Activated CD8-positive, alpha-beta memory T cell treated with anti-CD3 and anti-CD28 coated beads for 1 hour (primary cell): ENCODE results near the gene CYP11A1.

Experiments used
- DNase-seq, 2 donors: peaks; one replicate each; pipeline ENCODE4 v3.0.0-alpha.2; 2020; ENCODE audit warnings: low read depth in 1 of 2; ENCODE audit errors: extremely low read depth in 1 of 2

The CYP11A1 gene

GRCh38 chr15:74306781-74307217 is 60.6 kb downstream of the CYP11A1 start:
- no peak for DNase-seq

DNA sequence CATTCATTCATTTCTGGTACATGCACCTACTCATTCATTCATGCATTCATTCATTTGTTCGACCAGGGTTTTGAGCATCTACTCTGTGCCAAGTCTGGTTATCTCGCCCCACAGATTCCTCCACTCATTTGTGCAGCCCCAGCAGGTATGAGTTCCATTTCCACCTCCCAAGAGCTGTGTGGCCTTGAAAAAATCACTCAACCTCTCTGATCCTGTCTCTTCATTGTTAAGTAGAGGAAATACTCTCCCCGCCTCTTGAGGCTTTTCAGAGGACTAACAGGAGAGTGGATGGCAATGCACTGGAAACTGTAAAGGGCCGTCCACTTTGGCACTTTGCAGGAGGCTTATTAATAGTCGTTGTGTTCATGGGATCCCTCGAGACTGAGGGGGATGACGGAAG is 61.8 kb downstream of the CYP11A1 start:
- DNase-seq = no peak

- DNase-seq = no peak
Observed at GRCh38 chr15:74304431-74304830, 63.0 kb downstream of the CYP11A1 start.

- DNase-seq = no peak
Observed at GRCh38 chr15:74303741-74304309, 63.6 kb downstream of the CYP11A1 start.

- DNase-seq = peak in 1 of 2 donors; percentile 14
Observed at GRCh38 chr15:74302821-74303359, 64.6 kb downstream of the CYP11A1 start.

DNA sequence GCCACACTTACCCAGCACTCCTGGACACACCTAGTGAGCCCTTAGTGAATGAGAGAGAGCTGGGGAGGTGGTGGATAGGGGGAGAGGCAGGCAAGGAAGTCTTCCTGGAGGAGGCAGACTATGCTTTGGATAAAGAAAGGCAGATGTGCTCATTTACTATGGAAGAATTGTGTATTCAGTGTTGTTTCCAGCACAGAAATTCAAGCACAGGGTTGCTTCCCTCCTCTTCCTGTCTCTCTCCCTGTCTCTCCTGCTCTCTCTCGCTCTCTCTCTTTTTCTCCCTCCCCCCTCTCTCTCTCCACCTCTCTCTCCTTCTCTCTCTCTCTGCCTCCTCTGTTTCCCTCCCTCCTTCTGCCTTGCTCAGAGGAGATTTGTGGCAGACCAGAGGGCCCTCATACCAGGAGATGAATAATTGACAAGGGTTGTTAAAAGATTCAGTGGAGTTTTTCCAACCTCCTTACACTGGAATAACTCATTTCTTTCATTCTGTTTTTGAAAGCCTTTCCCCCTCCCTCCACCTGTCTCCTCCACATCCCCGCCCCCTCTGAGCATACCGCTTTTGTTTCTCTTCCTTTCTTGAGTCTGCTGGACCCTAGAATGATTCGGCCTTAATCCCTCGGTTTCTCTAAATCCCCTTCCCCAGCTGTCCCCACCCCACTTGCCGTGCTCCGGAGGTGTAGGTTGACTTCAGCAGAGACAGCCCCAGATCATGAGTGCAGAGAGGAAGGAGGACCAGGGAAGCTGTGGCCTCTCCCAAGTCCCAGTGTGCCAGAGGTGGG is 65.7 kb downstream of the CYP11A1 start:
- no peak for DNase-seq

DNA sequence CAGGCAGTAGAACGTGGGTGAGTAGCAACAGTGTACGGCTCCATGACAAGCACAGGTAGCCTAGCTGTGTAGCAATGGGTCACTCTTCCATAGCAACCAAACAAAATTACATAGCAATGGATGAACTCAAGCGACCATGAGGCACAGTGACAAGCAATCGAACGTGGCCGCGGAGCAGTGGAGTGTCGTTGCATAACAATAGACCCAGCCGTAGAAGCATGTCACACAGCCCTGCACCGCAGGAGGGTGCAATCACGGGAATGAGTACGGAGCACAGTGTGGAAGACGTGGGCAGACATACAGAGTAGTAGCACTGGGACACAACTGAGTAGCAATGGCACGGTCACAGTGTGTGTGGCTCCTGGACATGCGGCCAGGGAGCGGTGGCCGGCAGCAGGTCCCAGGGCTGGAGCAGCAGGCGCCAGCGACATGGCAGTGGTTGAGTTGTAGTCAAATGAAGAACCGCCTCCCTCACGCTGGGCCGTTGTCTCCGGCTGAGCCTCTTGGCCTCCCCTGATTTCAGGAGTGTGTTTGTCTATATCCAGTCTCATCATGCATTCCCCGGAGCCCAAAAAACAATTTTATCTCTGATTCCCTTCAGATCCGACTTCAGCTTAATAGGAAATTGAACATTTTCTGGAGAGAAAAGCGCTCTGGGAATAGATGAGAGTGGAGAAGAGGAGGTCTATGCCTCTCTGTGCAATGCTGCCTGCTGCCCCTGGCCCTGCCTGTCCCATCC is 67.2 kb downstream of the CYP11A1 start:
- DNase-seq = no peak

- DNase-seq = no peak
Observed at GRCh38 chr15:74297887-74298286, 69.6 kb downstream of the CYP11A1 start.

- no peak for DNase-seq
Observed at GRCh38 chr15:74295800-74296199, 71.6 kb downstream of the CYP11A1 start.

- no peak for DNase-seq
Observed at GRCh38 chr15:74294010-74294409, 73.4 kb downstream of the CYP11A1 start.

DNA sequence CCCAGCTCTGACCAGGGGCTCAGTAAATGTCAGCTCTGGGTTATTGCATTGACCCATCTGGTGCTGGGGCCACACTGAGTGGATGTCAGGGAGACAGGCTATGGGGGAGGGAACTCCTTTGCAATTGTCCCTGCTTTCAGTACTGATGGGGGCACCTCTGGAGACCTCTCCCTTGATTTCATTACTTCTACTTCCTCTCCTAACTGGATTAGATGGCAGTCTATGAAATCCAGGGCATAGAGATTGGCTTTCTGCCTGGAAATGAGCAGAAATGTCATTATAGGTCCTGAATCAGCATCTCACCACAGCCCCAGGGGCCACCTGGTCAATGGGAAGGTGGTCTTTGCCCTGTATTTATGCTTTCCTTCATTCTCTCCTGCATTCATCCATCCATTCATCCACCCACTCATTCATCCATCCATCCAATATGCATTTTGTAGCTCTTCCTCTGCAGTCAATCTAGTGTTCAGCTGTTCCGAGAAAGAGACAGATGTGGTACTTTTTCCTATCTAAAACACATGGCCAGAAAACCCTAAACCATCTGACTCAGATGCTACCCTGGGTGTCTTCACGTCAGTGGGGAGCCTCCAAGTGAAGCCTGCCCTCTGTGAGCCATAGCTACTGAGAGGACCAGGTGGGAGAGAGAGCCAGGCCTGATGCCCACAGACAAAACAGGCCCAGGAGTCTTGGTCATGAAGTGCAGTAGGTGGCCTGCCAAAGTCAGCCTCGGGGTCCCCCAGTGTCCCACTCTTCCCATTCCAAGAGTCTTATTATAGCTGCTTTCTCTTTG is 74.2 kb downstream of the CYP11A1 start:
- DNase-seq = no peak

- DNase-seq = peak in 1 of 2 donors; percentile 55
Observed at GRCh38 chr15:74291101-74292071, 76.1 kb downstream of the CYP11A1 start.

DNA sequence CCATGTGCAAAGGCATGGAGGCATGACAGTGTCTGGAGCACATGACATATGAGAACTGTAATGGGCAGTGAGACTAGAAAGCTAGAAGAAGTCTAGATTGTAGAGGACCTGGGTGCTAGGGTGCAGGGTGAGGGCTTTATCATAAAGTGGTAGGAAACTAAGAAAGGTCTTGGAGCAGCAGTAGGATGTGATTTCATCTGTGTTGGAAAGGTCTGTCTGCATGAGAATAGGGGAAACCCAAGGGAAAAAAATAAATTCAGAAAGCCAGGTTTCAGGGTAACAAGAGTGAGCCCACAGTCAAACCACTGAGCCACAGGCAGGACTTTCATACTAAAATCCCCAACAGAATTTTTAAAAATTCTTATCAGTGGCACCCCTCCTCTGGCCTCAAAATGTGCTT is 76.8 kb downstream of the CYP11A1 start:
- no peak for DNase-seq

DNA sequence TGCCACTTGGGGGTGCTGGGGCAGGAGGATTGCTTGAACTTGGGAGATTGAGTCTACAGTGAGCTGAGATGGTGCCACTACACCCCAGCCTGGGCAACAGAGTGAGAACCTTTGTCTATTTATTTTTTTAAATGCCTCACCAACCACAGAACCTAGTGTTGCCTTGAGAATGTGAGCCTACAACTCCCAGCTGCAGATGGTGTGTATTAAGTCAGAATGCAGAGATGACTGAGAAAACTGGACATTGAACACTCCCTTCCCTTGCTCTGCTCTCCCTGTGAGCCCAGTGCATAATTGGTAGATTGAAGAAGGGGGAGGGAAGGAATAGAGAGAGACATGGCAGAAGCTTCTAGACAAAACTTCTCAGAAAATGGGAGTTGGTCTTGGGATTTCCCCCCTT is 77.8 kb downstream of the CYP11A1 start:
- no peak for DNase-seq
